ENCODE data around the gene DTYMK. TPM values are rescaled to one million over a fixed set of nuclear protein-coding genes. Genes with fewer than 3 reads are reported as not detected.

Gene DTYMK
- total RNA-seq, 3 donors from 2014 or later (not counting 1 experiment from before 2014, with no cell fraction given), result 15.4 to 17.5 (median 15.6) TPM

DNA sequence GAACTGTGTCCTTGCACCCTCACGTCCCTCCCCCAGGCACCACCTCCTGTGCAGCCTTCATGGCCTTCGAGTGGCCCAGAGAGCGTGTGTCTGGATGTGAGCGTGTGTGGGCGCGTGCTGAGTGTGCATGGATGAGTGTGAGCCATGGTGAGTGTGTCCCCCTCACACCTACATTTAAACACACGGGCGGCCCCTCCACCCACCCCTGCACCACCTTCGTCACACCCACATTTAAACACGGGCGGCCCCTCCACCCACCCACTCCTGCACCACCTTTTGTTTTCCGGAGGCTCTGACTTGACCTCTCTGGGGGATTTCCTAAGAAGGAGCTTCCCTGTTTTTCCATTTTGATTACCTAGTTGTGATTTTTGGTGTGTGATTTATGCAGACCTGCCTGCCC lies 17.8 kb downstream of the DTYMK start:
- Histone ChIP-seq H3K9me3 (ENCODE audit: control insufficient read depth, insufficient read depth, low read length) (no peaks in the 10 kb centered on the region), H3K4me1 (ENCODE audit: control insufficient read depth, insufficient read depth, low read length) (peaks cover 17% of the 10 kb centered on the region), H3K27me3 (ENCODE audit: control insufficient read depth, insufficient read depth, low read length) (no peaks in the 10 kb centered on the region), H3K36me3 (ENCODE audit: control insufficient read depth, insufficient read depth, low read length) (peaks cover 40% of the 10 kb centered on the region), H3K4me3 (ENCODE audit: low read length) (no peak overlapping the region), H3K27ac (ENCODE audit: low read length) (no peak overlapping the region)
- 96% methylated on average over 11 of the region's 12 CpGs for WGBS (ENCODE audit: insufficient coverage)
- H3K27ac Mint-ChIP-seq, result no peak overlapping the region
- no peak overlapping the region for H3K4me3 Mint-ChIP-seq
- intact Hi-C loops (cut with micrococcal nuclease), result no loop called here
- ATAC-seq (no peak), DNase-seq (no peak)
- peaks cover 11 to 14% of the 10 kb centered on the region in 2 donors for H3K4me1 Mint-ChIP-seq
- TF ChIP-seq, protein P1, sequence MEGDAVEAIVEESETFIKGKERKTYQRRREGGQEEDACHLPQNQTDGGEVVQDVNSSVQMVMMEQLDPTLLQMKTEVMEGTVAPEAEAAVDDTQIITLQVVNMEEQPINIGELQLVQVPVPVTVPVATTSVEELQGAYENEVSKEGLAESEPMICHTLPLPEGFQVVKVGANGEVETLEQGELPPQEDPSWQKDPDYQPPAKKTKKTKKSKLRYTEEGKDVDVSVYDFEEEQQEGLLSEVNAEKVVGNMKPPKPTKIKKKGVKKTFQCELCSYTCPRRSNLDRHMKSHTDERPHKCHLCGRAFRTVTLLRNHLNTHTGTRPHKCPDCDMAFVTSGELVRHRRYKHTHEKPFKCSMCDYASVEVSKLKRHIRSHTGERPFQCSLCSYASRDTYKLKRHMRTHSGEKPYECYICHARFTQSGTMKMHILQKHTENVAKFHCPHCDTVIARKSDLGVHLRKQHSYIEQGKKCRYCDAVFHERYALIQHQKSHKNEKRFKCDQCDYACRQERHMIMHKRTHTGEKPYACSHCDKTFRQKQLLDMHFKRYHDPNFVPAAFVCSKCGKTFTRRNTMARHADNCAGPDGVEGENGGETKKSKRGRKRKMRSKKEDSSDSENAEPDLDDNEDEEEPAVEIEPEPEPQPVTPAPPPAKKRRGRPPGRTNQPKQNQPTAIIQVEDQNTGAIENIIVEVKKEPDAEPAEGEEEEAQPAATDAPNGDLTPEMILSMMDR (IDR thresholded peaks at IDR 0.05), result no peak
- no peaks in the 10 kb centered on the region for H3K27me3 Mint-ChIP-seq (ENCODE audit: low read depth in 2 of 2)
- H3K9me3 Mint-ChIP-seq, result no peaks in the 10 kb centered on the region
- no peaks in the 10 kb centered on the region for H3K36me3 Mint-ChIP-seq

DNA sequence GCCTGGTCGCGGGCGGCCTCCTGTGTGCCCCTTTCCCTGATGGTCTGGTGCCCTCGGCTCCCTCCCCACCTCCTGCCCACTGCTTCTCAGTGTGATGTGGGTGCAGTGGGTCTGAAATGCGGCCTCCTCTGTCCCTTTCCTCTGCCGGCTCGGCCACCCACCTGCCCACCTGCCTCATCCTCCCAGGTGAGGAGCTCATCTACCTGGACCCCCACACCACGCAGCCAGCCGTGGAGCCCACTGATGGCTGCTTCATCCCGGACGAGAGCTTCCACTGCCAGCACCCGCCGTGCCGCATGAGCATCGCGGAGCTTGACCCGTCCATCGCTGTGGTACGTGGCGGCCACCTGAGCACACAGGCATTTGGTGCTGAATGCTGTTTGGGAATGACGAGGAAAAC lies 18.3 kb downstream of the DTYMK start:
- H3K36me3 ChIP-seq (ENCODE audit: control insufficient read depth, insufficient read depth, low read length), result peaks cover 40% of the 10 kb centered on the region
- DNase-seq (no peak), ATAC-seq (no peak)
- no peaks in the 10 kb centered on the region for H3K9me3 ChIP-seq (ENCODE audit: control insufficient read depth, insufficient read depth, low read length)
- H3K27me3 ChIP-seq (ENCODE audit: control insufficient read depth, insufficient read depth, low read length), result no peaks in the 10 kb centered on the region
- Mint-ChIP-seq H3K27ac (no peak overlapping the region), H3K9me3 (no peaks in the 10 kb centered on the region), H3K36me3 (no peaks in the 10 kb centered on the region), H3K4me1 (peaks cover 7 to 9% of the 10 kb centered on the region in 2 donors), H3K4me3 (no peak overlapping the region), H3K27me3 (ENCODE audit: low read depth in 2 of 2) (no peaks in the 10 kb centered on the region)
- no peak overlapping the region for H3K4me3 ChIP-seq (ENCODE audit: low read length)
- 98% methylated on average over 17 of the region's 21 CpGs for WGBS (ENCODE audit: insufficient coverage)
- TF ChIP-seq, protein P1 (IDR thresholded peaks at IDR 0.05), result no peak
- peaks cover 15% of the 10 kb centered on the region for H3K4me1 ChIP-seq (ENCODE audit: control insufficient read depth, insufficient read depth, low read length)
- intact Hi-C loops (cut with micrococcal nuclease), result no loop called here
- no peak overlapping the region for H3K27ac ChIP-seq (ENCODE audit: low read length)

- DNase-seq (no peak), ATAC-seq (no peak)
- H3K27ac Mint-ChIP-seq, result no peak overlapping the region
- 95% methylated on average over 42 of the region's 42 CpGs for WGBS (ENCODE audit: insufficient coverage)
- no peaks in the 10 kb centered on the region for H3K36me3 Mint-ChIP-seq
- TF ChIP-seq, protein P1 (IDR thresholded peaks at IDR 0.05), result no peak
- no peaks in the 10 kb centered on the region for H3K27me3 Mint-ChIP-seq (ENCODE audit: low read depth in 2 of 2)
- Histone ChIP-seq H3K9me3 (ENCODE audit: control insufficient read depth, insufficient read depth, low read length) (no peaks in the 10 kb centered on the region), H3K36me3 (ENCODE audit: control insufficient read depth, insufficient read depth, low read length) (peaks cover 37% of the 10 kb centered on the region), H3K27ac (ENCODE audit: low read length) (no peak overlapping the region), H3K4me3 (ENCODE audit: low read length) (no peak overlapping the region), H3K4me1 (ENCODE audit: control insufficient read depth, insufficient read depth, low read length) (peaks cover 5% of the 10 kb centered on the region), H3K27me3 (ENCODE audit: control insufficient read depth, insufficient read depth, low read length) (no peaks in the 10 kb centered on the region)
- H3K4me1 Mint-ChIP-seq, result peaks cover 6 to 9% of the 10 kb centered on the region in 2 donors
- intact Hi-C loops (cut with micrococcal nuclease), result no loop called here
- no peak overlapping the region for H3K4me3 Mint-ChIP-seq
- H3K9me3 Mint-ChIP-seq, result no peaks in the 10 kb centered on the region
Observed at GRCh38 chr2:241666627-241667400, 19.8 kb downstream of the DTYMK start.

Measured in natural killer cell (primary cell).